Measurements from ENCODE around the gene TMEM53. TPM values are rescaled to one million over a fixed set of nuclear protein-coding genes. Genes with fewer than 3 reads are reported as not detected.
A peak's percentile ranks its signal among the peaks of the same experiment; 100 is the strongest.

Gene TMEM53
- total RNA-seq (6.9 and 11.7 TPM in 2 replicates), polyA plus RNA-seq (27.5 and 37.4 TPM in 2 replicates)

GRCh38 chr1:44674113-44675000 is at the start of gene TMEM53, which contains the start of gene ARMH1:
TMEM53 (minus strand) TSS chr1:44674481; CDS start chr1:44674391, 90 bp downstream.
ARMH1 (plus strand) TSS chr1:44674714; CDS start chr1:44689698, 14,984 bp downstream.
- no peaks in the 10 kb centered on the region for H4K20me1 ChIP-seq (ENCODE audit: insufficient read depth, poor library complexity, severe bottlenecking)
- H3K9me3 ChIP-seq (ENCODE audit: low read depth), result no peaks in the 10 kb centered on the region
- peaks cover 21% of the 10 kb centered on the region for H3K4me1 ChIP-seq (ENCODE audit: insufficient read depth)
- H3K27ac ChIP-seq, result peak within 1 kb of the TSS; percentile 92
- H3K79me2 ChIP-seq, result peaks cover 16% of the 10 kb centered on the region
- peak; percentile 99 for DNase-seq (ENCODE audit: low spot score)
- 2% methylated on average over 46 of the region's 56 CpGs for WGBS (ENCODE audit: low lambda C conversion rate, missing lambda C conversion rate)
- H3K9me2 ChIP-seq (replicated peaks; ENCODE audit: insufficient read depth), result no peaks in the 10 kb centered on the region
- peak within 1 kb of the TSS; percentile 73 for H3K4me3 ChIP-seq
- H3K36me3 ChIP-seq (replicated peaks; ENCODE audit: insufficient read depth, low read depth), result no peaks in the 10 kb centered on the region
- peak within 1 kb of the TSS; percentile 87 for H3K4me2 ChIP-seq
- peak within 1 kb of the TSS; percentile 81 for H2AFZ ChIP-seq
- TF ChIP-seq EZH2 (IDR thresholded peaks at IDR 0.05; ENCODE audit: borderline replicate concordance) (no peak), EZH2phosphoT487 (IDR thresholded peaks at IDR 0.05; ENCODE audit: low read depth, severe bottlenecking, unreplicated experiment) (no peak), CTCF (IDR thresholded peaks at IDR 0.05; ENCODE audit: poor library complexity) (no peak)
- H3K27me3 ChIP-seq, result no peaks in the 10 kb centered on the region

- Histone ChIP-seq H4K20me1 (ENCODE audit: insufficient read depth, poor library complexity, severe bottlenecking) (no peaks in the 10 kb centered on the region), H3K9me3 (ENCODE audit: low read depth) (no peaks in the 10 kb centered on the region), H3K4me1 (ENCODE audit: insufficient read depth) (no peaks in the 10 kb centered on the region), H2AFZ (no peak overlapping the region), H3K79me2 (no peaks in the 10 kb centered on the region), H3K36me3 (replicated peaks; ENCODE audit: insufficient read depth, low read depth) (no peaks in the 10 kb centered on the region), H3K4me2 (no peak overlapping the region), H3K27me3 (no peaks in the 10 kb centered on the region), H3K4me3 (no peak overlapping the region), H3K9me2 (replicated peaks; ENCODE audit: insufficient read depth) (no peaks in the 10 kb centered on the region), H3K27ac (no peak overlapping the region)
- no peak for DNase-seq (ENCODE audit: low spot score)
- WGBS (ENCODE audit: low lambda C conversion rate, missing lambda C conversion rate), result 93% methylated on average over 28 of the region's 28 CpGs
- no peak for TF ChIP-seq CTCF (IDR thresholded peaks at IDR 0.05; ENCODE audit: poor library complexity)
- no peak for TF ChIP-seq EZH2 (IDR thresholded peaks at IDR 0.05; ENCODE audit: borderline replicate concordance)
- TF ChIP-seq EZH2phosphoT487 (IDR thresholded peaks at IDR 0.05; ENCODE audit: low read depth, severe bottlenecking, unreplicated experiment), result no peak
Observed at GRCh38 chr1:44723496-44724295, 49.4 kb upstream of the TMEM53 start.

DNA sequence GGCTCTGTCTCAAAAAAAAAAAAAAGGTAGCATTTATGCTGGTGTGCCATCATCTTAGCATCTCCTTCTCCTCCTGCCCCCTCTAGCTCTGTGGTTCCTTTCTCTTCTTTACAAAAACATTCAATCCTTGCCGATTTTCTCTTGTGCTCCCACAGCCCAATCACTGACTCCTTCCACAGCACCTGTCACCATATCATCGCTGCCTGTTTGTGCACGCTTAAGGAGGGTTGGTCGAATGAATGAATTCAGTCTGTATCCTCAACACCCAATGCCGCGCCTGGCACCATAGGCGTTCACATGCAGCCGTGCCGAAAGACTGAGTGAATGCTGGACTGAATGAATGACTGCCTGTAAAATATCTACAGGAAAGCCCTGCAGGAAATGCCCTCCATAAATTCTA is 48.8 kb upstream of the TMEM53 start:
- 95% methylated on average over 9 of the region's 9 CpGs for WGBS (ENCODE audit: low lambda C conversion rate, missing lambda C conversion rate)

More for the DNA sequence above, 48.8 kb upstream of the TMEM53 start:
- H3K27me3 ChIP-seq, result no peaks in the 10 kb centered on the region
- no peak overlapping the region for H3K4me2 ChIP-seq
- no peaks in the 10 kb centered on the region for H3K36me3 ChIP-seq (replicated peaks; ENCODE audit: insufficient read depth, low read depth)
- no peak overlapping the region for H2AFZ ChIP-seq
- no peak overlapping the region for H3K4me3 ChIP-seq
- no peaks in the 10 kb centered on the region for H3K4me1 ChIP-seq (ENCODE audit: insufficient read depth)
- no peaks in the 10 kb centered on the region for H3K9me2 ChIP-seq (replicated peaks; ENCODE audit: insufficient read depth)
- H3K9me3 ChIP-seq (ENCODE audit: low read depth), result no peaks in the 10 kb centered on the region
- no peaks in the 10 kb centered on the region for H4K20me1 ChIP-seq (ENCODE audit: insufficient read depth, poor library complexity, severe bottlenecking)
- TF ChIP-seq EZH2phosphoT487 (IDR thresholded peaks at IDR 0.05; ENCODE audit: low read depth, severe bottlenecking, unreplicated experiment), result no peak
- TF ChIP-seq EZH2 (IDR thresholded peaks at IDR 0.05; ENCODE audit: borderline replicate concordance), result no peak
- TF ChIP-seq CTCF (IDR thresholded peaks at IDR 0.05; ENCODE audit: poor library complexity), result no peak
- no peaks in the 10 kb centered on the region for H3K79me2 ChIP-seq
- DNase-seq (ENCODE audit: low spot score), result no peak
- H3K27ac ChIP-seq, result no peak overlapping the region

All from hepatocyte (in vitro differentiated cells).